Stimulated activated CD8-positive, alpha-beta memory T cell treated with anti-CD3 and anti-CD28 coated beads, Interleukin-4, amount 100 ng/mL, for 4 hours (primary cell): ENCODE data around the gene TMEM238.
"Not testable (repeated sequence)": the region's sequence is repeated elsewhere in the genome, so short reads cannot be mapped to it uniquely, and the experiment has no call there.

Experiments used
- DNase-seq, 2 donors: peaks; one replicate each; pipeline ENCODE4 v3.0.0-alpha.2; 2020; ENCODE audit warnings: low read depth in 2 of 2, low spot score in 1 of 2

TMEM238 gene

DNA sequence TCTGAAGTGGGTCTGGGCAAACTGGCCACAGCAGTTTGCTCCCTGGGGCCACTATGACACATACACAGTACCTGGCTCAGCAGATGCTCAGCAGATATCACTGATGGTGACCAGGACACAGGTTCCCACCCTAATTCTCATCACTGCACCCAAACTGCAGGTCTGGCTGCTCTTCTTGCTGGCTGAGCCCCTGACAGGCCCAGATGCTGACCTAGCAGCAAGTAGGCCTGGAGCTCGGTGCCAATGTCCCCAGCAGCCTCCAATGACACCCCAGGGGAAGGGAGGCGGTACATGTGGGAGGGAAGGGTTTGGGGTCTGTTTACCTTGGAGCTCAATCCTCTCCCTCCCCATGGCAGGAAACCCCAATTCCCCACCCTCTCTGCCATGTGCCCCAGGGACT, 18.4 kb upstream of the TMEM238 start:
- DNase-seq, result no peak

DNA sequence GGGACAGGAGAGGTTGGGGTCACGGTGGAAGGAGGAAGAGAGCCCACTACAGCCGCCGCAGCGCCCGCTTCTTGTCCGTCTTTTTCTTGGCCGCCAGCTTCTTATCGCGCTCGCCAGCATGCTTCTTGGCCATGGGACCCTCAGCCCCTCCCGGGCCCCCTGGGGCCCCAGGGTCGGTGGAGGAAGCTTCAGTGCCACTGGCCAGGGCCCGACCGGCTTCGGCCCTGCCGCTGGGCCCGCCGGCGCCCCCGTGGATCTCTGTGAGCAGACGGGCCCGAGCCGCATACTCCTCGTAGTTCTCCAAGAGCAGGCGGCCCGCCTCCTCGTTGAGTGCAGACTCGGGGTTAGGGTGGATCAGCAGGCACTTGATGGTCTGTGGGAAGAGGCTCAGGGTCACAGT, 17.3 kb upstream of the TMEM238 start:
- DNase-seq, result not testable (repeated sequence)

DNA sequence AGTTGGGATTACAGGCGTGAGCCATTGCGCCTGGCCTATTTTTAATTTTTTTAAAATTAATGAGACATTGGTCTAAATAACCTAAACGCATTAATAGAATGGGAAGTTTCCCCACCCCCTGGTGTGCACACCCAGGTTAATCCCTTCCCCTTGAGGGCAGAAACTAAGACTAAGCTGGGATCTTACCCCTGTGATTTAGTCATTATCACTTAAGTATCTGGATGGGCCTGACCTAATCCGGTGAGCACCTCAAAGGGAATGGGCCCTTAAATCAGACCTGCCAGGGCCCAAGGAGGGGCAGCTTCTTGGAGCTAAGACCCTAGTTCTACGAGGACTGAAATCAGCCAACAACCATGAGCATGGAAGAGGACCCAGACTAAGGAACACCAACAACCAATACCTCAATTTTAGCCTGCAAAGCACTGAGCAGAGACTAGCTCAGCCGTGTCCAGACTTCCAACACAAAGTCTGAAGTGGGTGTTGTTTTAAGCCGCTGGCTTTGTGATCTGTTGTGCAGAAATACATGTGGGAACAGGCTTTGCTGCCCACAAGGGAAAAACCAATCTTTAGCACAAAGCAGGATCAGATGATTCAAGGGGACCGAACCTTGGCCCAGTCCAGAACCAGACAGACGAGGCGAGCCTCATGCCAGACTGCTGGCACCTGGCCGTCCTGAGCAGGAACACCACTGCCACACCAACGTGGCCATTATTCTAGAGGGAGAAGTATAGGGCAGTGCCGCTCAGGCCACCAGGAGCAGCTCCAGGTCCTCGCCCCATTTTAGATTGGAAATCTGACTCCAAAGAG, 16.4 kb upstream of the TMEM238 start:
- no peak for DNase-seq

DNA sequence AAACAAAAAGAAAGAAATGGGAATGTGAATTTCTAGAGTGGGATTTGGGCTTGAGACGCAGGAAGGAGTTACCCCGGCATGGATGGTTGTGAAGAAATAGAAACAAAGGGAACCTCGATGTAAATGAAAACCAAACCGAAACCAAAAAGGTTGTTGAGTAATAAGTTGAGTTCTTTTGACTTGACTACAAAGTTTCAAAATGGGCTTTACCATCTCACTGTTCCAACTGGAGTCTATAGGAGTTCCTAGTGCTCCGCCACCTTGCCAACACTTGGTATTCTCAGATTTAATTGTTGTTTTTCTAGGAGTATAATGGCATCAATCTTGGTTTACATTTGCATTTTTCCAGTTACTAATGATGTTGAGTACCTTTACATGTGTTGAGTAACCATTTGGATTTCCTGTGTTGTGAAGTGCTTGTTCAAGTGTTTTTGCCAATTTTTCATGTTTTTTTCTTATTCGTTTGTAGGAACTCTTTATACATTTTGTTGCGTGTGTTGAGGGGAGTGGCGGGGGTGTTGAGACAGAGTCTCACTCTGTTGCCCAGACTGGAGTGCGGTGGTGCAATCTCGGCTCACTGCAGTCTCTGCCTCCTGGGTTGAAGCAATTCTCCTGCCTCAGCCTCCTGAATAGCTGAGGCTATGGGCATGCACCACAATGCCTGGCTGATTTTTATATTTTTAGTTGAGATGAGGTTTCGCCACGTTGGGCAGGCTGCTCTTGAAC, 14.3 kb upstream of the TMEM238 start:
- DNase-seq, result no peak

GRCh38 chr19:55392820-55393761, 9.0 kb upstream of the TMEM238 start:
- DNase-seq, result no peak

- DNase-seq, result no peak
Observed at GRCh38 chr19:55391702-55392615, 7.9 kb upstream of the TMEM238 start.

GRCh38 chr19:55391191-55391670, 7.1 kb upstream of the TMEM238 start:
- DNase-seq, result no peak

DNA sequence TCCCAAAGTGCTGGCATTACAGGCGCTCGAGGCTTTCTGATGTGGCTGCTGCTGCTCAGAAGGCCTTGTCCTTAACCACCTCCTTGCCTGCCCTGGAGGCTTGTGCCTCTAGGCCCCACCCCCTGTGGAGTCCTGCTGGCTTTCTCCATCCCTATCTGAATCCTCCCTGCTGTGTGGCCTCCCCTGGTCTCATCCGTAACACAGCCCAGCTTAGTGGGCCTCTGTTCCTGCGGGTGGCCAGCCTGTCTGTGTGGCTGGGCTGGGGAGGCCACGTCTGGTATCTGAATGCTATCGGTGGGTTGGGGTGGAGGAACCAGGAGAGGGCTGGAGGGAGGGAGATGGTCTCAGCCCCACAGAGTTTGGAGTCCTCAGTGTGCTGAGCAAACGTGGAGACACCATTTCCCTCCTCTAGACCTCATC, 6.4 kb upstream of the TMEM238 start:
- DNase-seq, result no peak

DNA sequence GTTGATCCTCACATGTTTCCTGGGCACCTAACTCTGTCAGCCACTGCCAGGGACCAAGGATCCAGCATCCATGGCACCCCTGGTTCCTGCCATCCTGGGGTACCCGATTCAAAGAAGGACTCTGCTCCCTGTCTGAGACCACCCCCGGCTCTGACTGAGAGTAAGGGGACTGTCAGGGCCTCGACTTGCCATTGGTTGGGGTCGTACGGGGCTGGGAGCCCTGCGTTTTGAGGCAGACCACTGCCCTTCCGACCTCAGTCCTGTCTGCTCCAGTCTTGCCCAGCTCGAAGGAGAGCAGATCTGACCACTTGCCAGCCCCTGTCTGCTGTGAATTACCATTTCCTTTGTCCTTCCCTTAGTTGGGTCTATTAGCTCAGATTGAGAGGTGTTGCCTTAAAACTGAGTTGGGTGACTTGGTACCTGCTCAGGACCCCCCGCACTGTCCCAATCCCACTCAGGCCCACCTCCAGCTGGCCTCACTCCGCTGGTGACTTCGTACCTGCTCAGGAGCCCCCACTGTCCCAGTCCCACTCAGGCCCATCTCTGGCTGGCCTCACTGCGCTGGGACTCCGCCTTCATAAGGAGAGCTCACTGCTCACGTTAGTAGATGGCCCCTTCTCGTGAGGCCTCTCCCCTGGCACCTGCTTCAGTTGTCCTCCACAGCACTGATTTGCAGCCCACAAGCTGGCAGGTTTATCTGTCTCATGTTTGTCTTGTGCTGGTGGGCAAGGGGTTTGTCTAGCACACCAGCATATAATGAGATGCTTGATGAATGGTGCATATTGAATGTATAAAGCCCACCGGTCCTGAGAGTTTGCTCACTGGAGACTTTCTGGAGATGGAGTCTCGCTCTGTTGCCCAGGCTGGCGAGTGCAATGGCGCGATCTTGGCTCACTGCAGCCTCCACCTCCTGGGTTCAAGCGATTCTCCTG, 5.6 kb upstream of the TMEM238 start:
- DNase-seq, result no peak

DNA sequence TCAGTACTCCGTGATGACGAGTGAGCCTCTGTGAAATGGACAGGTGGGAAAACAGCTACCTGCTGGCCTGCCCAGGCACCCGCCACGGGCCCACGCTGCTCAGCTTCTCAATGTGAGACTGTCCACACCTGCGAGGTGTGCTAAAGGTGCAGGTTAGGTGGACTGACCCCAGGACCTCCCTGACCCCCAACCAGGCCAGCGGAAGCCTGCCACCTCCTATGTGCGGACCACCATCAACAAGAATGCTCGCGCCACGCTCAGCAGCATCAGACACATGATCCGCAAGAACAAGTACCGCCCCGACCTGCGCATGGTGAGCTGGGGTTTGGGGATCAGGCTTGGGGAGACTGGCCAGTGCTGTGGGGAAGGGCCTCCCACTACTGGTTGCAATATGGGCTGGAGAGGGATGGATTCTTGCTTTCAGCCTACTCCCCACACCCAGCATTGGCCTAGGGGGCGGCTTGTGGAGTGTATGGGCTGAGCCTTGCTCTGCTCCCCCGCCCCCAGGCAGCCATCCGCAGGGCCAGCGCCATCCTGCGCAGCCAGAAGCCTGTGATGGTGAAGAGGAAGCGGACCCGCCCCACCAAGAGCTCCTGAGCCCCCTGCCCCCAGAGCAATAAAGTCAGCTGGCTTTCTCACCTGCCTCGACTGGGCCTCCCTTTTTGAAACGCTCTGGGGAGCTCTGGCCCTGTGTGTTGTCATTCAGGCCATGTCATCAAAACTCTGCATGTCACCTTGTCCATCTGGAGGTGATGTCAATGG, 3.8 kb upstream of the TMEM238 start:
- DNase-seq, result no peak

DNA sequence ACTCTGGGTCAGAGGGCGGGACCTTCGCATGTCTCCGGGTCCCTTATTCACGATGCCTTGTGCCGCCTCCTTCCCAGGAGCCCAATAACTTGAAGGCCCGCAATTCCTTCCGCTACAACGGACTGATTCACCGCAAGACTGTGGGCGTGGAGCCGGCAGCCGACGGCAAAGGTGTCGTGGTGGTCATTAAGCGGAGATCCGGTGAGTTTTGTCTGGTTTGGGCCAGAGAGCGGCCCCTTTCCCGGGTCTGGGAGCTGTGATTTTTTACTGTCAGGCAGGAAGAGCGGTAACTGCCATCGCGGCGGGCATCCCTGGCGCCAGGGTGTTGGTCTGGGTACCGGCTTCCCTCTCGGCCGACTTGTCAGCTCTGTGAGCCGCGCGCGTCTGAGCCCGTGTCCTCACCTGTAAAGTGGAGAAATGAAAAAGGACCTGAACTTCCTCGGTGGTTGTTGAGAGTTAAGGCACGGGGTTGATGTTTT, 2.4 kb upstream of the TMEM238 start:
- no peak for DNase-seq

DNA sequence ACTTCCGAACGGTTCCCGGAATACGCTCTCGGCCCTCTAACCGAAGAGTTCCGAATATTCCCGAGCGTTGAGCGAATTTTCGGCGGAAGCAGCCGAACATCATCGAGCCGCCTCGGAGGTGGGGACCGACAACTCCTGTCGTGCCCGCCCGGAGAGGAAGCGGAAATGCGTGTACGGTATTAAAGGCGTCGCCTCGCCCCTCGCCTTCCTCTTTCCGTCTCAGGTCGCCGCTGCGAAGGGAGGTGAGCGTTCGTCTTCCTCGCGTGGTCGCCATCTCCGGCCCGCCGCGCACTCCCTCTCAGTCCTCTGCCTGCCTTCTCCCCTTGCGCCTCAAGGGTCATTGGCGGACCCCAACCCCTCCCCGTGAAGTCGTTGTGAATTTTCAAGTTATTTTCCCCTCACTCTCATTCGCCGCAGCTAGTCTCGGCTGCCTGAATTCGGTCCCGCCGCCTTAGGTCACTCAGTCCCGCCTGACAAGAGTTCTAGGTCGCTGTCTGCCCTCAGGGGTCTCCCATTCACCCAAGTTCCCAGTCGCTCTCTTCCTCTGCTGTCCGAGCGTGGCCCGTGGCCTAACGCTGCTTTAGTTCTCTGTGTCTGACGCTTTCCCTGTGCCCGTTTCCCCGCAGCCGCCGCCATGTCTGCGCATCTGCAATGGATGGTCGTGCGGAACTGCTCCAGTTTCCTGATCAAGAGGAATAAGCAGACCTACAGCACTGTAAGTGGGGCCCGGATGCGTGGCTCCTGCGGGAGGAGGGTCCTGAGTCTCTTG, 1.8 kb upstream of the TMEM238 start, which contains the start of gene RPL28:
Gene RPL28, plus strand, starts transcription at position 209 of the 769 bp plus-strand sequence. Its CDS starts 426 bp downstream, at position 635.
- DNase-seq, result peak; percentile 94 to 96

DNA sequence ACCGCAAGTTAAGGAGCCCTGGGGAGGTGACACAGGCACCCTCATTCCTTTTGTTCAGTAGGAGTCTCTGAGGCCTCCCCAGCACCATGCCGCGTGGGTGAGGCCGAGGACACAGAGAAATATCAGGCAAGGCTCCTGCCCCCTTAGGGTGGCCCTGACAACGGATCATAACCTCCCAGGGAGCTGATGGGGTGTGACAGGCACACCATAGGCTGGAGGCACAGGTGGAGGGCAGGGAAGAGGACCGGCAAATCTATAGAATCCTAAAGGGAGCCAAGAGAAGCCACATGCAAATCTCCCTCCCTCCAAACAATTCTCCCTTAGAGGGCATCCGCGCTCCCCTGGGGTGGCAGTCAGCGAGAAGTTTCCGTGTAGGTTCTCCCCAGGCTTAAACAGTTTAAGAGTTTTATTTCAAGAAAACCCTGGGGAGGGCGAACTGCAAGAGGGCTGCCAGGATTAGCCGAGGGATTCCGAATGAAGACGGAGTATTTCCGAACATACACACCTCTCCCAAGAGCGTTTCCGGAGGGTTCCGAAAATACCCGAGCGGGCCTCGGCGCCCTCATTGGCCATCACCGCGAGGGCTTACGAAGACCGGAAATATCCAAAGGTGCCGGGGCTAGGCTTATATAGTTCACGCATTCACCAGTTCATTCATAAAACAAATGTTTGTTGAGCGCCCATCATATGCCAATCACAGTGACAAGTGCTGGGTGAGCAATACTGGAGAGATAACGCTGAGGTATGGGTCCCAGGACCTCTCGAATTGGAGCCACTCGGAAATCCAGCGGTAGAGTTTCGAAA, 1.0 kb upstream of the TMEM238 start:
- DNase-seq, result peak; percentile 80 to 88

GRCh38 chr19:55383279-55384130, 587 bp downstream of the TMEM238 start:
- DNase-seq, result no peak

DNA sequence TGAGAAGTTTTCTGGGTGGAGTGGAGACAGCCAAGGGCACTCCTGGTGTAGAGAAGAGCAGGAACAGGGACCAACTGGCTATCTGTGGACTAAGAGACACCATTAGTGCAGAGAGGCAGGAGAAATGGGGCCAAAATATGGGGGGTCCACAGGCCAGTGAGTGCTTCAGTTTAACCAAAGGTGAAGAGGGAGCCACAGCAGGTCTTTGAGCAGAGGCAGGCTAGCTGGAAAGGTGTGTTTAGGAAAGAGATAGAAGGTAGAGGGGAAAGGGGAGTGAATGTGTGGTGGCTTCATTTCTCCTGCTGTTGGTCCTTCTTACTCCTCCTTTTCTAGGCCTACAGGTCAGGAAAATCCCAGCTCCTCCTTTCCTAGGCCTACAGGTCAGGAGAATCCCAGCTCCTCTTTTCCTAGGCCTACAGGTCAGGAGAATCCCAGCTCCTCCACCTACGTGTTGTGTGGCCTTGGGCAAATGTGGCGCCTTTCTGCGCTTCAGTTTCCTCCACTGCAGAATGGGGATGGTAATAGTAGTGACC, 1.5 kb downstream of the TMEM238 start:
- DNase-seq, result no peak
